Esophagus squamous epithelium (tissue), 5 donors: Measurements from ENCODE around the gene RAB9A. TPM values are rescaled to one million over a fixed set of nuclear protein-coding genes. Genes with fewer than 3 reads are reported as not detected.
A peak's percentile ranks its signal among the peaks of the same experiment; 100 is the strongest.

Experiments
- DNase-seq: peaks from one replicate; lab custom pipeline; 2025; lab: John Stamatoyannopoulos, UW
- H3K27ac ChIP-seq, 4 donors: fragments of 200-600 bp; sonication (generic); one replicate each; pipeline ENCODE4 v1.5.1; 2016 to 2019; ENCODE audit warnings: mild to moderate bottlenecking in 1 of 4
- H3K27me3 ChIP-seq, 4 donors: fragments of 200-600 bp; sonication (generic); 1 replicate in 3 of 4; 2 replicates in 1 of 4; pipeline versions ENCODE4 v1.5.1 to v1.6.0; 2017 to 2021; ENCODE audit warnings: antibody characterized with exemption in 1 of 4
- H3K36me3 ChIP-seq, 3 donors: fragments of 200-600 bp; sonication (generic); one replicate each; pipeline ENCODE4 v1.5.1; 2016 to 2019
- H3K4me1 ChIP-seq, 3 donors: fragments of 200-600 bp; sonication (generic); one replicate each; pipeline ENCODE4 v1.5.1; 2017 to 2019
- H3K4me3 ChIP-seq, 4 donors: fragments of 200-600 bp; sonication (generic); 1 replicate in 3 of 4; 2 replicates in 1 of 4; pipeline ENCODE4 v1.5.1; 2016 to 2019; ENCODE audit warnings: mild to moderate bottlenecking in 2 of 4, moderate library complexity in 1 of 4
- H3K9me3 ChIP-seq, 3 donors: fragments of 200-600 bp; sonication (generic); one replicate each; pipeline ENCODE4 v1.5.1; 2016 to 2019
- POLR2A ChIP-seq, 4 donors: fragments of 450-650 bp; IDR thresholded peaks; one replicate each; pipeline ENCODE4 v1.6.1; 2017; ENCODE audit warnings: antibody characterized with exemption in 4 of 4, mild to moderate bottlenecking in 4 of 4, moderate library complexity in 3 of 4
- WGBS, 2 donors: methylation state at CpG; one replicate each; pipeline ENCODE4 v1.1.5; 2018; 5-methylcytosine and 5-hydroxymethylcytosine counted together
- intact Hi-C: fragments of 100-400 bp; cut with DNase I; formaldehyde crosslinking; loops from one replicate; pipeline ENCODE4 v1.15.0; 2022
- total RNA-seq, 4 donors: library from RNA; depleted of rRNA; stranded (reverse); fragments of >200 nt; gene quantifications; one replicate each; pipeline ENCODE4 v1.1.0, GENCODE V29; 2016
- TF ChIP-seq, protein P1 (sequence below), 6 experiments: fragments of 450-650 bp in 4 of 6; fragments of 200-600 bp in 2 of 6; sonication (generic) in 2 of 6; IDR thresholded peaks; one replicate each; pipeline ENCODE4 v1.5.1; 2016 to 2019; ENCODE audit warnings: antibody characterized with exemption in 6 of 6, mild to moderate bottlenecking in 4 of 6, moderate library complexity in 4 of 6
- donor health status: DM: yes; HTN: yes; CAD: no.

The RAB9A gene
- total RNA-seq, 4 donors from 2014 or later: 24.4 to 28.6 (median 25.8) TPM

DNA sequence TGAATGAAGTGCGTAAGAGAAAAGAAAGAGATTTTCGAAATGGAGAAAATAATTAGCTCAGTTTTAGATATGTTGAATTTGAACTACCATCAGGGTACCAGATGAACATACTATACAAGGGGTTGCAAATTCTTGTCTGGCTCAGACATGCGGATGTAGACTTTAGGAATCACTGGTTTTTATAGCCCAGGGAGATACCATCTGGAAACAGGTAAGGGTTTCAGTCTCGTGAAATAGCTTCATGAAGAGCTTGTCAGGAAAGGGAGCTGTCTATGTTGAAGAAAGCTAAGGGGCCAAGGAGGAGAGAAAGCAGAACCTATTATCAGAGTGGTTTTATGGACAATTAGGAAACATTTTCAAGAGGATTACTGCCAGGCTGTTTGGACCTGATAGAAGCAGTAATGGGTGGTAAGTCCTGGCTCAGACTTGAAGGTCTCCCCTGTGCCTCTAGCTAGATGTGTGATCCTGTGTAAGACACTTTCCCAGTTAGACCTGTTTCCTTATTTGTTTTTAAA, 6.7 kb downstream of the RAB9A start:
- Histone ChIP-seq H3K36me3 (no peaks in the 10 kb centered on the region), H3K4me3 (no peak overlapping the region), H3K9me3 (no peaks in the 10 kb centered on the region), H3K27ac (no peak overlapping the region), H3K4me1 (peaks cover 10 to 81% (median 18%) of the 10 kb centered on the region in 3 donors), H3K27me3 (no peaks in the 10 kb centered on the region)
- TF ChIP-seq, protein P1, sequence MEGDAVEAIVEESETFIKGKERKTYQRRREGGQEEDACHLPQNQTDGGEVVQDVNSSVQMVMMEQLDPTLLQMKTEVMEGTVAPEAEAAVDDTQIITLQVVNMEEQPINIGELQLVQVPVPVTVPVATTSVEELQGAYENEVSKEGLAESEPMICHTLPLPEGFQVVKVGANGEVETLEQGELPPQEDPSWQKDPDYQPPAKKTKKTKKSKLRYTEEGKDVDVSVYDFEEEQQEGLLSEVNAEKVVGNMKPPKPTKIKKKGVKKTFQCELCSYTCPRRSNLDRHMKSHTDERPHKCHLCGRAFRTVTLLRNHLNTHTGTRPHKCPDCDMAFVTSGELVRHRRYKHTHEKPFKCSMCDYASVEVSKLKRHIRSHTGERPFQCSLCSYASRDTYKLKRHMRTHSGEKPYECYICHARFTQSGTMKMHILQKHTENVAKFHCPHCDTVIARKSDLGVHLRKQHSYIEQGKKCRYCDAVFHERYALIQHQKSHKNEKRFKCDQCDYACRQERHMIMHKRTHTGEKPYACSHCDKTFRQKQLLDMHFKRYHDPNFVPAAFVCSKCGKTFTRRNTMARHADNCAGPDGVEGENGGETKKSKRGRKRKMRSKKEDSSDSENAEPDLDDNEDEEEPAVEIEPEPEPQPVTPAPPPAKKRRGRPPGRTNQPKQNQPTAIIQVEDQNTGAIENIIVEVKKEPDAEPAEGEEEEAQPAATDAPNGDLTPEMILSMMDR (IDR thresholded peaks at IDR 0.05): no peak
- no peak for TF ChIP-seq POLR2A (IDR thresholded peaks at IDR 0.05)
- intact Hi-C loops: no loop called here
- DNase-seq: no peak
- WGBS, 2 donors: 81 to 85% methylated on average over 4 of the region's 4 CpGs

- H3K4me1 ChIP-seq: peaks cover 7 to 80% (median 14%) of the 10 kb centered on the region in 3 donors
- H3K4me3 ChIP-seq: no peak overlapping the region
- H3K9me3 ChIP-seq: no peaks in the 10 kb centered on the region
- WGBS, 2 donors: 84 to 85% methylated on average over 2 of the region's 2 CpGs
- H3K27me3 ChIP-seq: no peaks in the 10 kb centered on the region
- no peak overlapping the region for H3K27ac ChIP-seq
- intact Hi-C loops: no loop called here
- no peak for DNase-seq
- TF ChIP-seq, protein P1 (IDR thresholded peaks at IDR 0.05): no peak
- no peak for TF ChIP-seq POLR2A (IDR thresholded peaks at IDR 0.05)
- no peaks in the 10 kb centered on the region for H3K36me3 ChIP-seq
Measured at GRCh38 chrX:13697455-13697854, 8.5 kb downstream of the RAB9A start.

- H3K4me3 ChIP-seq: no peak overlapping the region
- no peaks in the 10 kb centered on the region for H3K36me3 ChIP-seq
- intact Hi-C loops: no loop called here
- DNase-seq: no peak
- H3K27me3 ChIP-seq: no peaks in the 10 kb centered on the region
- TF ChIP-seq, protein P1 (IDR thresholded peaks at IDR 0.05): no peak
- no peak for TF ChIP-seq POLR2A (IDR thresholded peaks at IDR 0.05)
- no peaks in the 10 kb centered on the region for H3K9me3 ChIP-seq
- no peak overlapping the region for H3K27ac ChIP-seq
- H3K4me1 ChIP-seq: peaks cover 7 to 76% (median 12%) of the 10 kb centered on the region in 3 donors
- 53 to 100% methylated on average over 1 of the region's 1 CpG for WGBS, 2 donors
Measured at GRCh38 chrX:13697976-13698375, 9.0 kb downstream of the RAB9A start.

DNA sequence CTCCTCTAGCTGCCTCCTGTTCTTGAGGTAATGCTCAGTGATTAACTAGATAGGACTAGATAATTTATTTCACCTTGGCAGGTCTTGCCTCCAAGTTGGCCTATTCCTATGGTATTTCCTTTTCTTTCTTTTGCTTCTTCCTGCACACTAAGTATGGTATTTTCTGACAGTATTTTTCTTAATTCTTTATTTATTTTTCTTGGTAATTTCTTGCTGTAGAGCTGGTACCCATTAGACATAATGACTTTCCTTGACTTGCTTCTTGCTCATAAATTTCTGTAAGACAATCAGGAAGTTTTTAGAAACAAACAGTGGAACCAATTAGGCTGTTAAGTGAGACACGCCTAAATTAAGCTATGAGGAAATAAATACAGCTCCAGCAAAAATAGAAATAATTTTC, 9.5 kb downstream of the RAB9A start:
- 30 to 38% methylated on average over 1 of the region's 1 CpG for WGBS, 2 donors
- no peaks in the 10 kb centered on the region for H3K36me3 ChIP-seq
- no peak for DNase-seq
- H3K4me1 ChIP-seq: peaks cover 7 to 76% (median 12%) of the 10 kb centered on the region in 3 donors
- no peaks in the 10 kb centered on the region for H3K9me3 ChIP-seq
- TF ChIP-seq POLR2A (IDR thresholded peaks at IDR 0.05): no peak
- TF ChIP-seq, protein P1 (IDR thresholded peaks at IDR 0.05): no peak
- intact Hi-C loops: no loop called here
- no peaks in the 10 kb centered on the region for H3K27me3 ChIP-seq
- H3K27ac ChIP-seq: peak overlapping the region in 2 of 4 donors; percentile 24 to 29
- no peak overlapping the region for H3K4me3 ChIP-seq

- H3K4me3 ChIP-seq: no peak overlapping the region
- H3K27me3 ChIP-seq: no peaks in the 10 kb centered on the region
- no peak for DNase-seq
- H3K9me3 ChIP-seq: no peaks in the 10 kb centered on the region
- WGBS, 2 donors: 45 to 59% methylated on average over 7 of the region's 7 CpGs
- H3K4me1 ChIP-seq: peaks cover 4 to 75% (median 12%) of the 10 kb centered on the region in 3 donors
- no peaks in the 10 kb centered on the region for H3K36me3 ChIP-seq
- TF ChIP-seq, protein P1 (IDR thresholded peaks at IDR 0.05): no peak
- TF ChIP-seq POLR2A (IDR thresholded peaks at IDR 0.05): no peak
- peak overlapping the region in 2 of 4 donors; percentile 24 to 29 for H3K27ac ChIP-seq
- intact Hi-C loops: no loop called here
Measured at GRCh38 chrX:13699183-13699826, 10.4 kb downstream of the RAB9A start.
